Right atrium auricular region (tissue), 2 donors: ENCODE measurements around the gene PEX19. TPM values are rescaled to one million over a fixed set of nuclear protein-coding genes. Genes with fewer than 3 reads are reported as not detected.

ENCODE experiments used
- DNase-seq: peaks from one replicate; pipeline ENCODE4 v3.0.0-alpha.2; 2019; ENCODE audit warnings: low spot score
- H3K27ac ChIP-seq, 2 donors: fragments of 200-600 bp; sonication (generic); 1 replicate in 1 of 2; 2 replicates in 1 of 2; pipeline ENCODE4 v1.5.1; 2016 to 2019
- H3K27me3 ChIP-seq, 2 donors: fragments of 200-600 bp; sonication (generic); one replicate each; pipeline versions ENCODE4 v1.5.1 to v1.6.0; 2017 to 2019
- H3K36me3 ChIP-seq: fragments of 200-600 bp; sonication (generic); one replicate; pipeline ENCODE4 v1.5.1; 2016
- H3K4me1 ChIP-seq, 2 donors: fragments of 200-600 bp; sonication (generic); one replicate each; pipeline versions ENCODE4 v1.5.1 to v1.6.0; 2017 to 2019
- H3K4me3 ChIP-seq, 2 donors: fragments of 200-600 bp; sonication (generic); 1 replicate in 1 of 2; 2 replicates in 1 of 2; pipeline ENCODE4 v1.5.1; 2017 to 2019; ENCODE audit warnings: mild to moderate bottlenecking in 1 of 2, moderate library complexity in 1 of 2
- H3K9me3 ChIP-seq, 2 donors: fragments of 200-600 bp; sonication (generic); one replicate each; pipeline ENCODE4 v1.5.1; 2019
- total RNA-seq, 2 donors: library from RNA; depleted of rRNA; stranded (reverse); fragments of >200 nt; gene quantifications; one replicate each; pipeline ENCODE4 v1.1.0, GENCODE V29; 2016
- TF ChIP-seq, protein P1 (sequence below), 2 donors: fragments of 200-600 bp; sonication (generic); IDR thresholded peaks; one replicate each; pipeline ENCODE4 v1.5.1; 2019; ENCODE audit warnings: antibody characterized with exemption in 2 of 2

PEX19 gene
- total RNA-seq, 2 donors from 2014 or later: 54.5 to 72.4 TPM

DNA sequence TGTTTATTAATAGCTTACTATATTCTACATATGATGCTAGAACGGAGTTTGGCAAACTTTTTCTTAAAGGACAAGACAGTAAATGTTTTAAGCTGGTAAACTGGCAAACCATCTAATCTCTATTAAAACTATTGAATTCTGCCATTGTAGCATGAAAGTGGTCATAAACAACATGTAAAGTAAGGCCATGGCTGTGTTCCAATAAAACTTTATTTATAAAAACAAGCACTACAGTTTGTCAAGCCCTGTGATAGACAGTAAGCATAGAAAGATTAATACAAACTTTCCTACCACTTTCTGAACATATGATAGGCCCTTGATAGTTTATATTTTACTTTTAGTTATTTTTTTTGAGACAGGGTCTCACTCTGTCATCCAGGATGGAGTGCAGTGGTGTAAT is 57.4 kb downstream of the PEX19 start:
- Histone ChIP-seq H3K9me3 (no peaks in the 10 kb centered on the region), H3K27me3 (no peaks in the 10 kb centered on the region), H3K36me3 (peaks cover 98% of the 10 kb centered on the region), H3K4me1 (peaks cover 0 to 8% of the 10 kb centered on the region in 2 donors), H3K27ac (no peak overlapping the region), H3K4me3 (no peak overlapping the region)
- DNase-seq: no peak
- TF ChIP-seq, protein P1, sequence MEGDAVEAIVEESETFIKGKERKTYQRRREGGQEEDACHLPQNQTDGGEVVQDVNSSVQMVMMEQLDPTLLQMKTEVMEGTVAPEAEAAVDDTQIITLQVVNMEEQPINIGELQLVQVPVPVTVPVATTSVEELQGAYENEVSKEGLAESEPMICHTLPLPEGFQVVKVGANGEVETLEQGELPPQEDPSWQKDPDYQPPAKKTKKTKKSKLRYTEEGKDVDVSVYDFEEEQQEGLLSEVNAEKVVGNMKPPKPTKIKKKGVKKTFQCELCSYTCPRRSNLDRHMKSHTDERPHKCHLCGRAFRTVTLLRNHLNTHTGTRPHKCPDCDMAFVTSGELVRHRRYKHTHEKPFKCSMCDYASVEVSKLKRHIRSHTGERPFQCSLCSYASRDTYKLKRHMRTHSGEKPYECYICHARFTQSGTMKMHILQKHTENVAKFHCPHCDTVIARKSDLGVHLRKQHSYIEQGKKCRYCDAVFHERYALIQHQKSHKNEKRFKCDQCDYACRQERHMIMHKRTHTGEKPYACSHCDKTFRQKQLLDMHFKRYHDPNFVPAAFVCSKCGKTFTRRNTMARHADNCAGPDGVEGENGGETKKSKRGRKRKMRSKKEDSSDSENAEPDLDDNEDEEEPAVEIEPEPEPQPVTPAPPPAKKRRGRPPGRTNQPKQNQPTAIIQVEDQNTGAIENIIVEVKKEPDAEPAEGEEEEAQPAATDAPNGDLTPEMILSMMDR (IDR thresholded peaks at IDR 0.05): no peak

DNA sequence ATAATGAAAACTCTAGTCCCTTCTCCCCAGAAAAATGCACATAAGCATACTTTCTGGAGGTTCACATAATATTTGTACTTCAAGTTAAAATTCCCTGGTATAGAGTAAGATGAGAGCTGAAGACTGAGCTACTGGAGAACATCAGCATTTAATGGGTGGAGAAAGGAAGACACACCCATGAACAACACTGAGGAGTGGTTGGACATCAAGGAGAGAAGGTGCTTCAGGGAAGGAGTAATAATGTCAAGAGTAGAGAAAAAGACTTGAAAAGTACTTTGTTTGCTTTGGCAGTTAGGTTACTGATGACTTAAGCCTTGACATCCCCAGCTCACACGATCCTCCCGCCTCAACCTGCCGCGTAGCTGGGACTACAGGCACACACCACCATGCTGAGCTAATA is 57.9 kb downstream of the PEX19 start:
- TF ChIP-seq, protein P1 (IDR thresholded peaks at IDR 0.05): no peak
- H3K27ac ChIP-seq: no peak overlapping the region
- H3K27me3 ChIP-seq: no peaks in the 10 kb centered on the region
- H3K36me3 ChIP-seq: peaks cover 98% of the 10 kb centered on the region
- no peaks in the 10 kb centered on the region for H3K9me3 ChIP-seq
- no peak for DNase-seq
- peaks cover 0 to 8% of the 10 kb centered on the region in 2 donors for H3K4me1 ChIP-seq
- no peak overlapping the region for H3K4me3 ChIP-seq

Other genes with a start within 250 kb of the PEX19 start
- under 1 TPM in 1 of 2 donors, not detected in 1; 0.20 TPM for gene KCNJ10, start 215.0 kb downstream of the PEX19 start, total RNA-seq
- gene KCNJ9, start 203.6 kb downstream of the PEX19 start, total RNA-seq: under 1 TPM in 1 of 2 donors, not detected in 1; 0.08 TPM
- gene IGSF8, start 186.5 kb downstream of the PEX19 start, total RNA-seq: 10 to 100 TPM; 20.1 to 20.8 TPM
- gene ATP1A2, start 169.4 kb downstream of the PEX19 start, total RNA-seq: 100 to 1,000 TPM; 146 to 228 TPM
- not detected for gene ATP1A4, start 133.5 kb downstream of the PEX19 start, total RNA-seq
- gene CASQ1, start 94.6 kb downstream of the PEX19 start, total RNA-seq: 10 to 100 TPM; 10.1 to 32.3 TPM
- 100 to 1,000 TPM in 1 of 2 donors, 10 to 100 TPM in 1; 69.2 to 144 TPM for gene PEA15, start 79.7 kb downstream of the PEX19 start, total RNA-seq
- gene DCAF8, start 22.6 kb downstream of the PEX19 start, total RNA-seq: 100 to 1,000 TPM; 103 to 121 TPM
- 100 to 1,000 TPM in 1 of 2 donors, 10 to 100 TPM in 1; 96.1 to 134 TPM for gene COPA, start 58.1 kb upstream of the PEX19 start, total RNA-seq
- 10 to 100 TPM; 63.4 to 71.3 TPM for gene NCSTN, start 58.2 kb upstream of the PEX19 start, total RNA-seq
- gene NHLH1, start 81.9 kb upstream of the PEX19 start, total RNA-seq: not detected
- 1 to 10 TPM; 3.4 to 8.1 TPM for gene VANGL2, start 115.4 kb upstream of the PEX19 start, total RNA-seq
- gene SLAMF6, start 238.1 kb upstream of the PEX19 start, total RNA-seq: 1 to 10 TPM in 1 of 2 donors, under 1 TPM in 1; 0.19 to 1.3 TPM